GM21786 (cell line): ENCODE measurements around the gene GCKR.

ENCODE experiments used
- ATAC-seq: cut with Tn5 transposase; IDR thresholded peaks from one replicate; pipeline ENCODE4 v1.9.1; 2021; ENCODE audit not compliant: unreplicated experiment

GCKR gene

GRCh38 chr2:27572439-27572838 is 75.8 kb downstream of the GCKR start:
- ATAC-seq, result no peak

GRCh38 chr2:27572998-27573429 is 76.4 kb downstream of the GCKR start:
- ATAC-seq, result no peak
